Mammary epithelial cell (primary cell): Measurements from ENCODE around the gene CDH10.

ENCODE experiments used
- EZH2 ChIP-seq: IDR thresholded peaks from 2 replicates; pipeline ENCODE4 v1.6.1; 2012; ENCODE audit warnings: low read length, inconsistent platforms, borderline replicate concordance
- TF ChIP-seq, protein P1 (sequence below), 2 donors: IDR thresholded peaks in 1 of 2; conservative IDR thresholded peaks in 1 of 2; 2 replicates each; pipeline ENCODE4 v1.5.1; 2011 to 2012; ENCODE audit warnings: inconsistent platforms in 2 of 2, low read length in 2 of 2, mild to moderate bottlenecking in 2 of 2, control low read depth in 1 of 2, low read depth in 1 of 2; ENCODE audit not compliant: insufficient read depth in 1 of 2; ENCODE audit errors: extremely low read depth in 1 of 2

DNA sequence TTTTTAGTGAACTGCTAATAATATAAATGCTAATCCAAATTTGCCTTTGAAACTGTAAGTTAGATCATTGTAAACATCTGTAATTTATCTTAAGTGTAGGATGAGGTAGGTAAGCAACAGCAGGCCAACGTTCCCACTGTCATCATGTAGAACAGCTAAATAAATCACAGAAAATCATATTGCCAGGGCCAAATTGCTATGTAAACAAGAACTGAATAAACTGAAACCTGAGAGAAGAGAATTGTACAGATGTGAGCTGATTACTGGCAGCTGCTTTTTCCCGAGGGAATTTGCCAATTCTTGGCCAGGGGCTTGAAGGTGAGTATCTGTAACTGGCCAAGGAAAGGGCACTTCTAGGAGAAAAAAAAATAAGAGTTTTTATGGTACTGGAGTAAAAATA lies 97.6 kb downstream of the CDH10 start:
- TF ChIP-seq, protein P1, sequence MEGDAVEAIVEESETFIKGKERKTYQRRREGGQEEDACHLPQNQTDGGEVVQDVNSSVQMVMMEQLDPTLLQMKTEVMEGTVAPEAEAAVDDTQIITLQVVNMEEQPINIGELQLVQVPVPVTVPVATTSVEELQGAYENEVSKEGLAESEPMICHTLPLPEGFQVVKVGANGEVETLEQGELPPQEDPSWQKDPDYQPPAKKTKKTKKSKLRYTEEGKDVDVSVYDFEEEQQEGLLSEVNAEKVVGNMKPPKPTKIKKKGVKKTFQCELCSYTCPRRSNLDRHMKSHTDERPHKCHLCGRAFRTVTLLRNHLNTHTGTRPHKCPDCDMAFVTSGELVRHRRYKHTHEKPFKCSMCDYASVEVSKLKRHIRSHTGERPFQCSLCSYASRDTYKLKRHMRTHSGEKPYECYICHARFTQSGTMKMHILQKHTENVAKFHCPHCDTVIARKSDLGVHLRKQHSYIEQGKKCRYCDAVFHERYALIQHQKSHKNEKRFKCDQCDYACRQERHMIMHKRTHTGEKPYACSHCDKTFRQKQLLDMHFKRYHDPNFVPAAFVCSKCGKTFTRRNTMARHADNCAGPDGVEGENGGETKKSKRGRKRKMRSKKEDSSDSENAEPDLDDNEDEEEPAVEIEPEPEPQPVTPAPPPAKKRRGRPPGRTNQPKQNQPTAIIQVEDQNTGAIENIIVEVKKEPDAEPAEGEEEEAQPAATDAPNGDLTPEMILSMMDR (conservative IDR thresholded peaks at IDR 0.05 in 1 of 2, IDR thresholded peaks at IDR 0.05 in 1 of 2; ENCODE audit: extremely low read depth in 1 of 2, insufficient read depth in 1 of 2, low read depth in 1 of 2, low read length in 2 of 2), result no peak
- TF ChIP-seq EZH2, result no peak
